Hepatocyte (in vitro differentiated cells): ENCODE measurements around the gene TCF7L2. TPM values are rescaled to one million over a fixed set of nuclear protein-coding genes. Genes with fewer than 3 reads are reported as not detected.

ENCODE experiments used
- DNase-seq: peaks from one replicate; pipeline ENCODE4 v3.0.0-alpha.2; 2016; ENCODE audit warnings: low spot score
- H2AFZ ChIP-seq: fragments of 200-600 bp; sonication (generic); 2 replicates; pipeline ENCODE4 v1.6.0; 2016; ENCODE audit warnings: antibody characterized with exemption, mild to moderate bottlenecking
- H3K27ac ChIP-seq: fragments of 200-600 bp; sonication (generic); 2 replicates; pipeline ENCODE4 v1.5.1; 2016; ENCODE audit warnings: mild to moderate bottlenecking
- H3K27me3 ChIP-seq: fragments of 200-600 bp; sonication (generic); 2 replicates; pipeline ENCODE4 v1.6.1; 2016
- H3K36me3 ChIP-seq: fragments of 200-600 bp; sonication (generic); replicated peaks from 2 replicates; pipeline ENCODE4 v1.5.1; 2016; ENCODE audit warnings: low read depth; ENCODE audit not compliant: insufficient read depth
- H3K4me1 ChIP-seq: fragments of 200-600 bp; sonication (generic); 2 replicates; pipeline ENCODE4 v1.5.1; 2016; ENCODE audit warnings: mild to moderate bottlenecking, moderate library complexity; ENCODE audit not compliant: insufficient read depth
- H3K4me2 ChIP-seq: fragments of 200-600 bp; sonication (generic); 2 replicates; pipeline ENCODE4 v1.6.0; 2016
- H3K4me3 ChIP-seq: fragments of 200-600 bp; sonication (generic); 2 replicates; pipeline ENCODE4 v1.5.1; 2016; ENCODE audit warnings: mild to moderate bottlenecking
- H3K79me2 ChIP-seq: fragments of 200-600 bp; sonication (generic); 2 replicates; pipeline ENCODE4 v1.6.0; 2017; ENCODE audit warnings: mild to moderate bottlenecking
- H3K9me2 ChIP-seq: fragments of 200-600 bp; sonication (generic); replicated peaks from 2 replicates; pipeline ENCODE4 v1.6.0; 2017; ENCODE audit warnings: mild to moderate bottlenecking; ENCODE audit not compliant: insufficient read depth
- H3K9me3 ChIP-seq: fragments of 200-600 bp; sonication (generic); 2 replicates; pipeline ENCODE4 v1.5.1; 2016; ENCODE audit warnings: low read depth, mild to moderate bottlenecking
- H4K20me1 ChIP-seq: fragments of 200-600 bp; sonication (generic); 2 replicates; pipeline ENCODE4 v1.6.0; 2016; ENCODE audit warnings: mild to moderate bottlenecking; ENCODE audit not compliant: insufficient read depth, poor library complexity, severe bottlenecking
- CTCF ChIP-seq: fragments of 200-600 bp; sonication (generic); IDR thresholded peaks from 2 replicates; pipeline ENCODE4 v1.5.1; 2016; ENCODE audit warnings: antibody characterized with exemption, mild to moderate bottlenecking; ENCODE audit not compliant: poor library complexity
- EZH2 ChIP-seq: fragments of 200-600 bp; sonication (generic); IDR thresholded peaks from 2 replicates; pipeline ENCODE4 v1.6.1; 2016; ENCODE audit warnings: antibody characterized with exemption, mild to moderate bottlenecking, borderline replicate concordance
- EZH2phosphoT487 ChIP-seq: fragments of 200-600 bp; sonication (generic); IDR thresholded peaks from one replicate; pipeline ENCODE4 v1.6.1; 2018; ENCODE audit warnings: antibody characterized with exemption, mild to moderate bottlenecking, low read depth, moderate library complexity; ENCODE audit not compliant: unreplicated experiment, severe bottlenecking
- WGBS: methylation state at CpG from one replicate; pipeline ENCODE4 v1.1.6; 2016; ENCODE audit warnings: low lambda C conversion rate; ENCODE audit errors: missing lambda C conversion rate; 5-methylcytosine and 5-hydroxymethylcytosine counted together
- polyA plus RNA-seq: library from polyadenylated mRNA; unstranded; fragments of >200 nt; fragmentation: Nextera tagmentation; extraction: Ambion mirVana; gene quantifications from 2 replicates; pipeline ENCODE4 v1.2.1, GENCODE V29; 2016
- total RNA-seq: library from RNA; depleted of rRNA; stranded (reverse); fragments of >200 nt; gene quantifications from 2 replicates; pipeline ENCODE4 v1.2.3, GENCODE V29; 2014

TCF7L2 gene
- total and polyA plus RNA-seq, 2 experiments from 2014 or later = 14.8 to 28.8 TPM

- H3K9me3 ChIP-seq = no peaks in the 10 kb centered on the region
- no peak overlapping the region for H3K4me2 ChIP-seq
- H3K79me2 ChIP-seq = peaks cover 99% of the 10 kb centered on the region
- peak; percentile 21 for TF ChIP-seq CTCF
- no peak for TF ChIP-seq EZH2
- no peak for TF ChIP-seq EZH2phosphoT487
- H3K9me2 ChIP-seq = no peaks in the 10 kb centered on the region
- H3K4me3 ChIP-seq = no peak overlapping the region
- DNase-seq = no peak
- peaks cover 24% of the 10 kb centered on the region for H3K4me1 ChIP-seq
- 88% methylated on average over 10 of the region's 10 CpGs for WGBS
- H4K20me1 ChIP-seq = peaks cover 30% of the 10 kb centered on the region
- no peaks in the 10 kb centered on the region for H3K36me3 ChIP-seq
- no peak overlapping the region for H2AFZ ChIP-seq
- H3K27me3 ChIP-seq = no peaks in the 10 kb centered on the region
- no peak overlapping the region for H3K27ac ChIP-seq
Measured at GRCh38 chr10:113052076-113052830, 102.2 kb downstream of the TCF7L2 start.

- H3K27ac ChIP-seq = no peak overlapping the region
- H4K20me1 ChIP-seq = peaks cover 22% of the 10 kb centered on the region
- H3K4me1 ChIP-seq = peaks cover 26% of the 10 kb centered on the region
Measured at GRCh38 chr10:113053091-113053490, 103.0 kb downstream of the TCF7L2 start.

GRCh38 chr10:113053881-113054280 is 103.8 kb downstream of the TCF7L2 start:
- Histone ChIP-seq H3K9me3 (no peaks in the 10 kb centered on the region), H3K9me2 (no peaks in the 10 kb centered on the region), H3K27me3 (no peaks in the 10 kb centered on the region), H3K79me2 (peaks cover 97% of the 10 kb centered on the region), H3K36me3 (no peaks in the 10 kb centered on the region), H3K27ac (no peak overlapping the region), H3K4me3 (no peak overlapping the region), H2AFZ (no peak overlapping the region), H3K4me1 (peaks cover 30% of the 10 kb centered on the region), H3K4me2 (no peak overlapping the region), H4K20me1 (peaks cover 17% of the 10 kb centered on the region)
- WGBS = 82% methylated on average over 5 of the region's 5 CpGs
- no peak for TF ChIP-seq CTCF
- TF ChIP-seq EZH2phosphoT487 = no peak
- no peak for DNase-seq

More at GRCh38 chr10:113053091-113053490, 103.0 kb downstream of the TCF7L2 start:
- no peak overlapping the region for H3K4me3 ChIP-seq
- peaks cover 99% of the 10 kb centered on the region for H3K79me2 ChIP-seq
- no peak overlapping the region for H2AFZ ChIP-seq
- H3K36me3 ChIP-seq = no peaks in the 10 kb centered on the region
- 87% methylated on average over 9 of the region's 10 CpGs for WGBS
- H3K9me3 ChIP-seq = no peaks in the 10 kb centered on the region
- no peaks in the 10 kb centered on the region for H3K9me2 ChIP-seq
- no peaks in the 10 kb centered on the region for H3K27me3 ChIP-seq
- TF ChIP-seq CTCF = no peak
- TF ChIP-seq EZH2phosphoT487 = no peak
- no peak for TF ChIP-seq EZH2
- no peak for DNase-seq
- H3K4me2 ChIP-seq = no peak overlapping the region
